H9 (cell line): Measurements from ENCODE around the gene TADA1. TPM values are rescaled to one million over a fixed set of nuclear protein-coding genes. Genes with fewer than 3 reads are reported as not detected.

Experiments
- DNase-seq: peaks from one replicate; pipeline ENCODE4 v3.0.0-alpha.2; 2017
- H2AFZ ChIP-seq: one replicate; pipeline ENCODE4 v1.6.1; 2013; ENCODE audit warnings: mild to moderate bottlenecking, low read length, control low read depth, moderate library complexity
- H2AK5ac ChIP-seq: 2 replicates; pipeline ENCODE4 v1.6.1; 2013; ENCODE audit warnings: low read length, control low read depth, mixed read lengths; ENCODE audit not compliant: insufficient read length
- H2BK120ac ChIP-seq: one replicate; pipeline ENCODE4 v1.6.1; 2013; ENCODE audit warnings: low read depth, mild to moderate bottlenecking, low read length, control low read depth, inconsistent platforms; ENCODE audit not compliant: poor library complexity, severe bottlenecking
- H2BK12ac ChIP-seq: 2 replicates; pipeline ENCODE4 v1.6.1; 2013; ENCODE audit warnings: low read length, control low read depth, mixed read lengths, low read depth; ENCODE audit not compliant: insufficient read length
- H2BK15ac ChIP-seq: 2 replicates; pipeline ENCODE4 v1.6.1; 2013; ENCODE audit warnings: low read depth, low read length, control low read depth
- H2BK20ac ChIP-seq: one replicate; pipeline ENCODE4 v1.6.1; 2013; ENCODE audit warnings: low read depth, mild to moderate bottlenecking, low read length, control low read depth, inconsistent platforms; ENCODE audit not compliant: poor library complexity, severe bottlenecking
- H2BK5ac ChIP-seq: 2 replicates; pipeline ENCODE4 v1.6.1; 2013; ENCODE audit warnings: low read length, control low read depth, mixed read lengths; ENCODE audit not compliant: insufficient read length
- H3K14ac ChIP-seq: 2 replicates; pipeline ENCODE4 v1.6.1; 2013; ENCODE audit warnings: low read length, control low read depth; ENCODE audit not compliant: insufficient read depth
- H3K18ac ChIP-seq: 2 replicates; pipeline ENCODE4 v1.6.1; 2013; ENCODE audit warnings: low read depth, mild to moderate bottlenecking, mixed read lengths, low read length, control low read depth; ENCODE audit not compliant: insufficient read length
- H3K23ac ChIP-seq: 2 replicates; pipeline ENCODE4 v1.6.1; 2013; ENCODE audit warnings: low read length, control low read depth, mixed read lengths, low read depth; ENCODE audit not compliant: insufficient read length
- H3K23me2 ChIP-seq: 2 replicates; pipeline ENCODE4 v1.6.1; 2013; ENCODE audit warnings: low read depth, mild to moderate bottlenecking, mixed read lengths, low read length, control low read depth; ENCODE audit not compliant: insufficient read length, poor library complexity, severe bottlenecking
- H3K27ac ChIP-seq: 2 replicates; pipeline ENCODE4 v1.5.1; 2013; ENCODE audit warnings: low read length, control low read depth, mixed read lengths, low read depth; ENCODE audit not compliant: insufficient read length
- H3K27me3 ChIP-seq: 2 replicates; pipeline ENCODE4 v1.6.1; 2013; ENCODE audit warnings: low read length, control low read depth, inconsistent platforms; ENCODE audit not compliant: insufficient read depth
- H3K4ac ChIP-seq: 2 replicates; pipeline ENCODE4 v1.6.1; 2013; ENCODE audit warnings: low read depth, mild to moderate bottlenecking, control low read depth, inconsistent platforms, low read length, moderate library complexity
- H3K4me1 ChIP-seq: 2 replicates; pipeline ENCODE4 v1.6.1; 2013; ENCODE audit warnings: low read length, control low read depth, inconsistent platforms; ENCODE audit not compliant: insufficient read depth
- H3K4me2 ChIP-seq: 2 replicates; pipeline ENCODE4 v1.6.1; 2013; ENCODE audit warnings: low read length, control low read depth, mixed read lengths; ENCODE audit not compliant: insufficient read length, insufficient read depth
- H3K56ac ChIP-seq: 2 replicates; pipeline ENCODE4 v1.6.1; 2013; ENCODE audit warnings: low read depth, mild to moderate bottlenecking, mixed read lengths, low read length, control low read depth; ENCODE audit not compliant: insufficient read length
- H3K79me1 ChIP-seq: 2 replicates; pipeline ENCODE4 v1.6.1; 2013; ENCODE audit warnings: low read depth, mild to moderate bottlenecking, moderate library complexity, low read length, control low read depth, inconsistent platforms; ENCODE audit not compliant: insufficient read depth, poor library complexity, severe bottlenecking
- H3K79me2 ChIP-seq: 2 replicates; pipeline ENCODE4 v1.6.1; 2013; ENCODE audit warnings: low read length, control low read depth, inconsistent platforms; ENCODE audit not compliant: insufficient read depth
- H3K9ac ChIP-seq: 2 replicates; pipeline ENCODE4 v1.6.1; 2013; ENCODE audit warnings: low read length, control low read depth, mixed read lengths; ENCODE audit not compliant: insufficient read length; ENCODE audit errors: extremely low read depth
- H3K9me3 ChIP-seq: one replicate; pipeline ENCODE4 v1.6.1; 2013; ENCODE audit warnings: low read depth, low read length, inconsistent platforms; ENCODE audit not compliant: control insufficient read depth
- H3T11ph ChIP-seq: one replicate; pipeline ENCODE4 v1.6.1; 2013; ENCODE audit warnings: mild to moderate bottlenecking, low read length, control low read depth, inconsistent platforms
- H4K20me1 ChIP-seq: one replicate; pipeline ENCODE4 v1.6.1; 2013; ENCODE audit not compliant: control insufficient read depth, insufficient read length, insufficient read depth
- H4K5ac ChIP-seq: 2 replicates; pipeline ENCODE4 v1.6.1; 2013; ENCODE audit warnings: low read depth, mild to moderate bottlenecking, mixed read lengths, low read length, control low read depth; ENCODE audit not compliant: insufficient read length
- H4K8ac ChIP-seq: replicated peaks from 2 replicates; pipeline ENCODE4 v1.6.1; 2013; ENCODE audit warnings: low read length, control low read depth, mixed read lengths, low read depth; ENCODE audit not compliant: insufficient read length
- H4K91ac ChIP-seq: 2 replicates; pipeline ENCODE4 v1.6.1; 2013; ENCODE audit warnings: low read depth, mild to moderate bottlenecking, moderate library complexity, mixed read lengths, low read length, control low read depth; ENCODE audit not compliant: insufficient read length
- H3K27ac Mint-ChIP-seq, 3 experiments: 2 replicates in 2 of 3; 3 replicates in 1 of 3; pipeline ENCODE4 v1.8.0; 2020 to 2021; ENCODE audit warnings: mixed read lengths in 3 of 3, mild to moderate bottlenecking in 1 of 3, moderate library complexity in 1 of 3
- H3K27me3 Mint-ChIP-seq: 2 replicates; pipeline ENCODE4 v1.8.0; 2021; ENCODE audit warnings: low read depth, mild to moderate bottlenecking, moderate library complexity, mixed read lengths
- H3K36me3 Mint-ChIP-seq, 3 experiments: 2 replicates in 2 of 3; 3 replicates in 1 of 3; pipeline ENCODE4 v1.8.0; 2020 to 2021; ENCODE audit warnings: low read depth in 3 of 3, mixed read lengths in 3 of 3; ENCODE audit not compliant: insufficient read depth in 1 of 3
- H3K4me1 Mint-ChIP-seq, 2 experiments: 2 replicates each; pipeline ENCODE4 v1.8.0; 2020; ENCODE audit warnings: mixed read lengths in 2 of 2
- H3K4me3 Mint-ChIP-seq, 2 experiments: 2 replicates in 1 of 2; 3 replicates in 1 of 2; pipeline ENCODE4 v1.8.0; 2020 to 2021; ENCODE audit warnings: mild to moderate bottlenecking in 2 of 2, mixed read lengths in 2 of 2, moderate library complexity in 1 of 2
- H3K9me3 Mint-ChIP-seq, 2 experiments: 2 replicates in 1 of 2; 3 replicates in 1 of 2; pipeline ENCODE4 v1.8.0; 2020; ENCODE audit warnings: mild to moderate bottlenecking in 2 of 2, mixed read lengths in 2 of 2, moderate library complexity in 1 of 2
- WGBS: extraction: QIAGEN DNeasy Blood & Tissue Kit; methylation state at CpG from one replicate; pipeline ENCODE4 v1.1.7; 2013; ENCODE audit warnings: missing lambda C conversion rate, low lambda C conversion rate, mixed read lengths; ENCODE audit not compliant: insufficient read length; ENCODE audit errors: extremely low coverage; 5-methylcytosine and 5-hydroxymethylcytosine counted together
- total RNA-seq: library from RNA; stranded (reverse); gene quantifications from 2 replicates; pipeline ENCODE4 v1.2.1, GENCODE V29; 2021
- TF ChIP-seq, protein P1 (sequence below): fragments of 200-600 bp; sonication (generic); conservative IDR thresholded peaks from 3 replicates; pipeline ENCODE4 v1.8.0; 2021; ENCODE audit warnings: antibody characterized with exemption, mild to moderate bottlenecking

Gene TADA1
- total RNA-seq, 1 experiment from 2014 or later: 20.7 TPM

DNA sequence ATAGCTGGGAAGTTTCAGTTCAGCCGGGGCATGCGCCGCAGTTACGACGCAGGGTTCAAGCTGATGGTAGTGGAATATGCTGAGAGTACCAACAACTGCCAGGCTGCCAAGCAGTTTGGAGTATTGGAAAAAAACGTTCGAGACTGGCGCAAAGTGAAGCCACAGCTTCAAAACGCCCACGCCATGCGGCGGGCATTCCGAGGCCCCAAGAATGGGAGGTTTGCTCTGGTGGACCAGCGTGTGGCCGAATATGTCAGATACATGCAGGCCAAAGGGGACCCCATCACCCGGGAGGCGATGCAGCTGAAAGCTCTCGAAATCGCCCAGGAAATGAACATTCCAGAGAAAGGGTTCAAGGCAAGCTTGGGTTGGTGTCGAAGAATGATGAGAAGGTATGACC is 26.9 kb downstream of the TADA1 start:
- H2AFZ ChIP-seq: no peak overlapping the region
- no CpG with 5 or more reads among the region's 20 CpGs for WGBS
- H3K56ac ChIP-seq: no peak overlapping the region
- no peak overlapping the region for H3T11ph ChIP-seq
- H4K5ac ChIP-seq: no peak overlapping the region
- H3K79me1 ChIP-seq: no peaks in the 10 kb centered on the region
- H3K27me3 ChIP-seq: no peaks in the 10 kb centered on the region
- H3K4ac ChIP-seq: no peak overlapping the region
- H3K27ac Mint-ChIP-seq: 0 out of 7 replicates have a peak overlapping the region, but pooled peaks of 1 of the 3 experiments have one; percentile 18
- no peak overlapping the region for H2BK12ac ChIP-seq
- no peak overlapping the region for H2BK15ac ChIP-seq
- H3K9me3 Mint-ChIP-seq: no peaks in the 10 kb centered on the region
- no peak overlapping the region for H2BK20ac ChIP-seq
- no peak overlapping the region for H3K4me3 Mint-ChIP-seq
- no peak overlapping the region for H3K23ac ChIP-seq
- no peak overlapping the region for H2BK120ac ChIP-seq
- peaks cover 66 to 97% (median 91%) of the 10 kb centered on the region in 3 experiments for H3K36me3 Mint-ChIP-seq
- no peak overlapping the region for H4K8ac ChIP-seq
- H3K18ac ChIP-seq: no peak overlapping the region
- H3K4me1 ChIP-seq: no peaks in the 10 kb centered on the region
- no peaks in the 10 kb centered on the region for H3K79me2 ChIP-seq
- H2AK5ac ChIP-seq: no peak overlapping the region
- H3K14ac ChIP-seq: no peak overlapping the region
- no peak overlapping the region for H3K9ac ChIP-seq
- H3K27me3 Mint-ChIP-seq: no peaks in the 10 kb centered on the region
- no peak for DNase-seq
- no peak overlapping the region for H3K4me2 ChIP-seq
- H3K4me1 Mint-ChIP-seq: peaks cover 3 to 5% of the 10 kb centered on the region in 2 experiments; a peak in 2 of 4 replicates
- no peak overlapping the region for H2BK5ac ChIP-seq
- H3K9me3 ChIP-seq: no peaks in the 10 kb centered on the region
- H3K23me2 ChIP-seq: no peaks in the 10 kb centered on the region
- TF ChIP-seq, protein P1, sequence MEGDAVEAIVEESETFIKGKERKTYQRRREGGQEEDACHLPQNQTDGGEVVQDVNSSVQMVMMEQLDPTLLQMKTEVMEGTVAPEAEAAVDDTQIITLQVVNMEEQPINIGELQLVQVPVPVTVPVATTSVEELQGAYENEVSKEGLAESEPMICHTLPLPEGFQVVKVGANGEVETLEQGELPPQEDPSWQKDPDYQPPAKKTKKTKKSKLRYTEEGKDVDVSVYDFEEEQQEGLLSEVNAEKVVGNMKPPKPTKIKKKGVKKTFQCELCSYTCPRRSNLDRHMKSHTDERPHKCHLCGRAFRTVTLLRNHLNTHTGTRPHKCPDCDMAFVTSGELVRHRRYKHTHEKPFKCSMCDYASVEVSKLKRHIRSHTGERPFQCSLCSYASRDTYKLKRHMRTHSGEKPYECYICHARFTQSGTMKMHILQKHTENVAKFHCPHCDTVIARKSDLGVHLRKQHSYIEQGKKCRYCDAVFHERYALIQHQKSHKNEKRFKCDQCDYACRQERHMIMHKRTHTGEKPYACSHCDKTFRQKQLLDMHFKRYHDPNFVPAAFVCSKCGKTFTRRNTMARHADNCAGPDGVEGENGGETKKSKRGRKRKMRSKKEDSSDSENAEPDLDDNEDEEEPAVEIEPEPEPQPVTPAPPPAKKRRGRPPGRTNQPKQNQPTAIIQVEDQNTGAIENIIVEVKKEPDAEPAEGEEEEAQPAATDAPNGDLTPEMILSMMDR: no peak
- H4K20me1 ChIP-seq: no peaks in the 10 kb centered on the region
- H3K27ac ChIP-seq: no peak overlapping the region
- H4K91ac ChIP-seq: no peak overlapping the region
